Smooth muscle cell (in vitro differentiated cells): ENCODE measurements around the gene WBP1L. TPM values are rescaled to one million over a fixed set of nuclear protein-coding genes. Genes with fewer than 3 reads are reported as not detected.

Experiments
- DNase-seq: peaks from one replicate; lab custom pipeline; 2025; ENCODE audit not compliant: unreplicated experiment; lab: John Stamatoyannopoulos, UW
- H2AFZ ChIP-seq: fragments of 200-600 bp; sonication (generic); 2 replicates; pipeline ENCODE4 v1.6.0; 2016; ENCODE audit warnings: antibody characterized with exemption, low read depth, mild to moderate bottlenecking
- H3F3A ChIP-seq: fragments of 200-600 bp; sonication (generic); 2 replicates; pipeline ENCODE4 v1.6.0; 2017; ENCODE audit warnings: antibody characterized with exemption, low read depth
- H3K27ac ChIP-seq: fragments of 200-600 bp; sonication (generic); 2 replicates; pipeline ENCODE4 v1.5.1; 2016; ENCODE audit warnings: low read depth, mild to moderate bottlenecking
- H3K27me3 ChIP-seq: fragments of 200-600 bp; sonication (generic); 2 replicates; pipeline ENCODE4 v1.6.1; 2016; ENCODE audit warnings: low read depth, mild to moderate bottlenecking
- H3K36me3 ChIP-seq: fragments of 200-600 bp; sonication (generic); 2 replicates; pipeline ENCODE4 v1.5.1; 2016; ENCODE audit warnings: low read depth
- H3K4me1 ChIP-seq: fragments of 200-600 bp; sonication (generic); 2 replicates; pipeline ENCODE4 v1.5.1; 2016; ENCODE audit warnings: low read depth
- H3K4me2 ChIP-seq: fragments of 200-600 bp; sonication (generic); 2 replicates; pipeline ENCODE4 v1.6.0; 2016; ENCODE audit warnings: mild to moderate bottlenecking
- H3K4me3 ChIP-seq: fragments of 200-600 bp; sonication (generic); 2 replicates; pipeline ENCODE4 v1.5.1; 2016; ENCODE audit warnings: mild to moderate bottlenecking
- H3K79me2 ChIP-seq: fragments of 200-600 bp; sonication (generic); 2 replicates; pipeline ENCODE4 v1.6.0; 2016; ENCODE audit warnings: low read depth, mild to moderate bottlenecking
- H3K9ac ChIP-seq: fragments of 200-600 bp; sonication (generic); 2 replicates; pipeline ENCODE4 v1.6.0; 2016; ENCODE audit warnings: low read depth
- H3K9me3 ChIP-seq: fragments of 200-600 bp; sonication (generic); replicated peaks from 2 replicates; pipeline ENCODE4 v1.5.1; 2016; ENCODE audit warnings: low read depth
- H4K20me1 ChIP-seq: fragments of 200-600 bp; sonication (generic); 2 replicates; pipeline ENCODE4 v1.6.0; 2016; ENCODE audit warnings: low read depth
- CTCF ChIP-seq: fragments of 200-600 bp; sonication (generic); IDR thresholded peaks from 2 replicates; pipeline ENCODE4 v1.5.1; 2017; ENCODE audit warnings: borderline replicate concordance, mild to moderate bottlenecking, antibody characterized with exemption; ENCODE audit not compliant: insufficient read depth, poor library complexity, severe bottlenecking
- WGBS: methylation state at CpG from one replicate; pipeline ENCODE4 v1.1.7; 2016; ENCODE audit warnings: low lambda C conversion rate; 5-methylcytosine and 5-hydroxymethylcytosine counted together
- polyA plus RNA-seq: library from polyadenylated mRNA; unstranded; fragments of >200 nt; fragmentation: Nextera tagmentation; extraction: Ambion mirVana; gene quantifications from 2 replicates; pipeline ENCODE4 v1.2.1, GENCODE V29; 2016
- total RNA-seq: library from RNA; depleted of rRNA; stranded (reverse); fragments of >200 nt; gene quantifications from 2 replicates; pipeline ENCODE4 v1.2.3, GENCODE V29; 2014

The WBP1L gene
- total and polyA plus RNA-seq, 2 experiments from 2014 or later: 18.0 to 45.3 TPM

- peaks cover 8% of the 10 kb centered on the region for H3K4me1 ChIP-seq
- peak overlapping the region; percentile 11 for H3K4me2 ChIP-seq
- H3K36me3 ChIP-seq: no peaks in the 10 kb centered on the region
- H4K20me1 ChIP-seq: peaks cover 83% of the 10 kb centered on the region
- no peak for TF ChIP-seq CTCF
- no peak overlapping the region for H3K9ac ChIP-seq
- H2AFZ ChIP-seq: no peak overlapping the region
- peaks cover 15% of the 10 kb centered on the region for H3F3A ChIP-seq
- H3K27me3 ChIP-seq: no peaks in the 10 kb centered on the region
- no peak overlapping the region for H3K27ac ChIP-seq
- WGBS: 46% methylated on average over 9 of the region's 9 CpGs
- H3K79me2 ChIP-seq: peaks cover 45% of the 10 kb centered on the region
- H3K4me3 ChIP-seq: no peak overlapping the region
- DNase-seq: no peak
- H3K9me3 ChIP-seq: no peaks in the 10 kb centered on the region
Observed at GRCh38 chr10:102796407-102797176, 52.8 kb downstream of the WBP1L start.

DNA sequence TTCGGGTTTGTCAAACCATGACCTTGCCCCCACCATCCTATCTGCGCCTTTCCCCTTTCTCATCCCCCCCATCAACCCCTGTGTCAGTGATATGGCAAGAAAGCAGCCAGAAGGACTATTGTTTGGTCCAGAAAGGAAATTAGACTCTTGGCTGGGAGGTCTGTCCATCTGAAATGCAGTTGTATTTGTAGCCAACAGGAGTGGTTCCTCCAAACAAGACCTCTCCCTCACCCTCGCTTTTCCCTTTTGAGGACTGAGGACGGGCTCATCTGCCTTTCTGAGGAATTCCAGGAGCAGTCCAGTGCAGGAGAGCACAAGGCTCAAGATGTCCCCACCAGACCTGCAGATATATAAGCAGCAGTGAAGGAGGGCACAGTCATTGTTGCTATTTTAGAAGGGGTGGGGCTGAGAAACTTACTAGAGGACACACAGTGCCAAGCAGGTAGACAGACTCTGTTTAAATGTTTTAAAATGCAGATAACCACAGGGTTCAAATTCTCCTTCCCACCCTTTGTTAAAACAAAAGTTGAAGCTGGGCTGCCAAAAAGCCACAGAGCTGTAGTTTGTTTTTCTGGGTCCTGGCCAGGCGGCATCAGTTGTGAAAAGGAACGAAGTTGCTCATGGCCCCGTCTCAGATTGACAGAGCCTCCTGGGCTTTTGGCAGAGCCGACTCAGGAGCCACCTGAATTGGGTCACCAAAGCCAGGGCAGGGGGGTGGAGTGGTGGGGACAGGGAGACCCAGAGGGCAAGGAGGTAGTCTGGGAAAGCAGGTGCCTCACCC is 56.1 kb downstream of the WBP1L start:
- H3K9me3 ChIP-seq: no peaks in the 10 kb centered on the region
- no peak overlapping the region for H3K27ac ChIP-seq
- H3K4me3 ChIP-seq: no peak overlapping the region
- H3K36me3 ChIP-seq: no peaks in the 10 kb centered on the region
- no peak for DNase-seq
- WGBS: 81% methylated on average over 8 of the region's 8 CpGs
- peaks cover 8% of the 10 kb centered on the region for H3K4me1 ChIP-seq
- H3K79me2 ChIP-seq: peaks cover 29% of the 10 kb centered on the region
- no peaks in the 10 kb centered on the region for H3K27me3 ChIP-seq
- H3K9ac ChIP-seq: no peak overlapping the region
- peaks cover 10% of the 10 kb centered on the region for H3F3A ChIP-seq
- TF ChIP-seq CTCF: no peak
- no peak overlapping the region for H2AFZ ChIP-seq
- H4K20me1 ChIP-seq: peaks cover 51% of the 10 kb centered on the region
- no peak overlapping the region for H3K4me2 ChIP-seq

- H3K4me1 ChIP-seq: peaks cover 8% of the 10 kb centered on the region
- H3K4me2 ChIP-seq: no peak overlapping the region
- H3F3A ChIP-seq: peaks cover 1% of the 10 kb centered on the region
- WGBS: 66% methylated on average over 10 of the region's 10 CpGs
- H3K79me2 ChIP-seq: peaks cover 31% of the 10 kb centered on the region
- no peaks in the 10 kb centered on the region for H3K9me3 ChIP-seq
- H3K36me3 ChIP-seq: no peaks in the 10 kb centered on the region
- no peak overlapping the region for H2AFZ ChIP-seq
- H3K4me3 ChIP-seq: no peak overlapping the region
- peaks cover 43% of the 10 kb centered on the region for H4K20me1 ChIP-seq
- H3K27me3 ChIP-seq: no peaks in the 10 kb centered on the region
- TF ChIP-seq CTCF: no peak
- H3K9ac ChIP-seq: no peak overlapping the region
- no peak for DNase-seq
- peak overlapping the region; percentile 35 for H3K27ac ChIP-seq
Observed at GRCh38 chr10:102800611-102801335, 57.0 kb downstream of the WBP1L start.
